Tibial artery (tissue), 4 donors: ENCODE measurements around the gene DEGS1.

Experiments
- DNase-seq, 2 donors: peaks; one replicate each; pipeline ENCODE4 v3.0.0-alpha.2; 2019
- H3K27ac ChIP-seq, 2 donors: fragments of 200-600 bp; sonication (generic) in 1 of 2; 1 replicate in 1 of 2; 2 replicates in 1 of 2; pipeline ENCODE4 v1.5.1; 2018 to 2019; ENCODE audit warnings: mild to moderate bottlenecking in 1 of 2
- H3K27me3 ChIP-seq, 2 donors: fragments of 200-600 bp; sonication (generic) in 1 of 2; one replicate each; pipeline versions ENCODE4 v1.5.1 to v1.6.0; 2016 to 2019
- H3K36me3 ChIP-seq, 3 donors: fragments of 200-600 bp; sonication (generic) in 2 of 3; one replicate each; pipeline ENCODE4 v1.5.1; 2016 to 2019; ENCODE audit warnings: mild to moderate bottlenecking in 2 of 3
- H3K4me1 ChIP-seq, 4 donors: fragments of 200-600 bp; sonication (generic) in 2 of 4; 1 replicate in 3 of 4; 2 replicates in 1 of 4; pipeline ENCODE4 v1.5.1; 2016 to 2019
- H3K4me3 ChIP-seq, 2 donors: fragments of 200-600 bp; sonication (generic) in 1 of 2; 1 replicate in 1 of 2; 2 replicates in 1 of 2; pipeline ENCODE4 v1.5.1; 2018 to 2019; ENCODE audit warnings: mild to moderate bottlenecking in 2 of 2
- H3K9me3 ChIP-seq, 3 donors: fragments of 200-600 bp; sonication (generic) in 1 of 3; one replicate each; pipeline ENCODE4 v1.5.1; 2016 to 2019
- CTCF ChIP-seq, 2 experiments: fragments of 200-600 bp in 1 of 2; fragments of 450-650 bp in 1 of 2; IDR thresholded peaks; one replicate each; pipeline ENCODE4 v1.5.1; 2017 to 2019; ENCODE audit warnings: antibody characterized with exemption in 2 of 2, mild to moderate bottlenecking in 1 of 2, moderate library complexity in 1 of 2
- intact Hi-C: fragments of 100-400 bp; cut with DNase I; formaldehyde crosslinking; loops from one replicate; pipeline ENCODE4 v1.15.0; 2023; ENCODE audit warnings: low total_unique reads

Gene DEGS1

GRCh38 chr1:224149709-224150108 is 33.3 kb upstream of the DEGS1 start:
- intact Hi-C loops = no loop called here
- no peak for DNase-seq
- no peak for TF ChIP-seq CTCF (IDR thresholded peaks at IDR 0.05)
- Histone ChIP-seq H3K27ac (no peak overlapping the region), H3K9me3 (no peaks in the 10 kb centered on the region), H3K4me3 (no peak overlapping the region), H3K4me1 (no peaks in the 10 kb centered on the region), H3K36me3 (peaks cover 10 to 29% (median 13%) of the 10 kb centered on the region in 3 donors), H3K27me3 (no peaks in the 10 kb centered on the region)

- DNase-seq = no peak
- Histone ChIP-seq H3K4me3 (no peak overlapping the region), H3K9me3 (no peaks in the 10 kb centered on the region), H3K27me3 (no peaks in the 10 kb centered on the region), H3K27ac (no peak overlapping the region), H3K36me3 (peaks cover 10 to 41% (median 13%) of the 10 kb centered on the region in 3 donors), H3K4me1 (no peaks in the 10 kb centered on the region)
- intact Hi-C loops = no loop called here
- no peak for TF ChIP-seq CTCF (IDR thresholded peaks at IDR 0.05)
Observed at GRCh38 chr1:224151117-224151516, 31.9 kb upstream of the DEGS1 start.

GRCh38 chr1:224157316-224157715 is 25.7 kb upstream of the DEGS1 start:
- H3K4me1 ChIP-seq = no peaks in the 10 kb centered on the region
- no peaks in the 10 kb centered on the region for H3K27me3 ChIP-seq
- H3K36me3 ChIP-seq = peaks cover 30 to 86% (median 55%) of the 10 kb centered on the region in 3 donors
- no peak for DNase-seq
- H3K4me3 ChIP-seq = no peak overlapping the region
- intact Hi-C loops = no loop called here
- H3K9me3 ChIP-seq = no peaks in the 10 kb centered on the region
- no peak for TF ChIP-seq CTCF (IDR thresholded peaks at IDR 0.05)
- no peak overlapping the region for H3K27ac ChIP-seq

- Histone ChIP-seq H3K36me3 (peaks cover 26 to 72% (median 42%) of the 10 kb centered on the region in 3 donors), H3K9me3 (no peaks in the 10 kb centered on the region), H3K27me3 (no peaks in the 10 kb centered on the region), H3K4me1 (no peaks in the 10 kb centered on the region), H3K27ac (no peak overlapping the region), H3K4me3 (no peak overlapping the region)
- intact Hi-C loops = no loop called here
- no peak for TF ChIP-seq CTCF (IDR thresholded peaks at IDR 0.05)
- no peak for DNase-seq
Observed at GRCh38 chr1:224159541-224159940, 23.5 kb upstream of the DEGS1 start.

- intact Hi-C loops = no loop called here
- Histone ChIP-seq H3K36me3 (peaks cover 26 to 69% (median 42%) of the 10 kb centered on the region in 3 donors), H3K27me3 (no peaks in the 10 kb centered on the region), H3K4me3 (no peak overlapping the region), H3K4me1 (no peaks in the 10 kb centered on the region), H3K9me3 (no peaks in the 10 kb centered on the region), H3K27ac (no peak overlapping the region)
- no peak for DNase-seq
- no peak for TF ChIP-seq CTCF (IDR thresholded peaks at IDR 0.05)
Observed at GRCh38 chr1:224160171-224160682, 22.8 kb upstream of the DEGS1 start.

- intact Hi-C loops = no loop called here
- no peak for DNase-seq
- Histone ChIP-seq H3K27me3 (no peaks in the 10 kb centered on the region), H3K4me1 (no peaks in the 10 kb centered on the region), H3K27ac (no peak overlapping the region), H3K4me3 (no peak overlapping the region), H3K9me3 (no peaks in the 10 kb centered on the region), H3K36me3 (peaks cover 19 to 44% (median 33%) of the 10 kb centered on the region in 3 donors)
- no peak for TF ChIP-seq CTCF (IDR thresholded peaks at IDR 0.05)
Observed at GRCh38 chr1:224162768-224163167, 20.3 kb upstream of the DEGS1 start.
